Hematopoietic multipotent progenitor cell treated with erythropoietin and hydrocortisone succinate and interleukin-3 and kit ligand, for 4 days (in vitro differentiated cells): ENCODE results near the gene ELP4.

Source experiments
- DNase-seq: peaks from one replicate; pipeline ENCODE4 v3.0.0-alpha.2; 2015

ELP4 gene

DNA sequence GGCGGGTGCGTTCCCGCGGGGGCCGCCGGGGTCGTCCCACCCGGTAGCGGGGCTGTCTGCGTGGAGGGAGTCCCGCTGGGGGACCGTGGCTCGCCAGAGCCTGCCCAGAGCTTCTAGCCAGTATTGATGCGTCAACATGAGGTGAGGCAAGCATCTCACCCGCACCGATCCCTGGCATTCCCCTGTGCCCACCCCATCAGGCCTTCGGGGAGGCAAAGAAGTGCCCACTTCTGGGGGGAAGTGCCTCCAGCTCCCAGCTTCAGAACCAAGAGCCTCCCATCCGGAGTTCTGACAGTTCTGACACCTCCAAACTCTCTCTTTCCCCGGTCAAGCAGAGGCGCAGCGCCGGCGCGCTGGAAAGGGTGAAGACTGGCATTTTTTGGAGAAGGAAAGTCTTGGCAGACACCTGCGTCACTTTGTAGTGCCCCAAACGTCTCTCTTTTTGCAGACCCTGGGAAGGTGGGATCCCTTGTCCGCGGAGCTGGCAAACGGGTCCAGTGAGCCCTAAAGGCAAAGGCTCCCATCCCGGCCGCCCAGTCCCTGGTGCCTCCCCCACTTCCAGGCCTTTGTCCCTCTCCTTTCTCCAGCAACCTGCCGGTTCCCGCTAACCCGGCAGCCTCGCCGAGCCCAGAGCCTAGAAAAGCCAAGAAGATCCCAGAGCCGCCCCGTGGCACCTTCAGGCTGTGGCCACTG, 304.8 kb downstream of the ELP4 start:
- no peak for DNase-seq

DNA sequence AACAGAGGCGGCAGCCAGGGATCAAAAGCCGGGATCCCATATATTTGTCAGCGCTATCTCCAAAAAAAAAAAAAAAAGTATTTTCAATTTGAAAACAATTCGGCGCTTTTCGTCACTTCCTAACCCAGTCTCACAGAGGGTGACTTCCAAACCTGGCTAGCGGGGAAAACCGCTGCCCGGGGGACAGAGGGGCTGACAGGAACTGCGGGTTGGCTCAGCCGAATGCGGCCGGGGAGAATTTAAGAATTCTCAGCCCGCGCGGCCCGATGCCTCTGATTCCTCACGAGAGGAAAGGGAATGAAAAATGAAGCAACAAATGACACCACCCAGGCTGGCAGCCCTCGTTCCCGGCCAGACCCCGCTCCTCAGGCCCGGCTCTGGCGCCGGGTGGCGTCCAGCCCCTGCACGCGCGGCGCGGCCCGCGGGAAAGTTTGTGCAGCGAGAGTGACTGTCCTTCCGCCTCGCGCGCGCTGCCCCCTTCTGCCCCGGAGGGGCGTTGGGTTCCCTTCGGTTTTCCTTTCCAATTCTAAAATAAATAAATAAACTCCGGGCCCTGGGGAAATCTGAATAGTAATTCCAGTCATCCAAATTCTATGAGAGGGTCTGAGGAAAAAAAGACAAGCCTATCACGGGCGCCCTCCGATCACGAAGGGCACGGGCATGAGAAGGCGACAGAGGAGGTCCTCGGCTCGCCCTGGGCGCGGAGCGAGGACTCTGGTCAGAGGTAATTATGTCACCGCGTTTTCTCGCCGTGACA, 306.3 kb downstream of the ELP4 start:
- no peak for DNase-seq

DNA sequence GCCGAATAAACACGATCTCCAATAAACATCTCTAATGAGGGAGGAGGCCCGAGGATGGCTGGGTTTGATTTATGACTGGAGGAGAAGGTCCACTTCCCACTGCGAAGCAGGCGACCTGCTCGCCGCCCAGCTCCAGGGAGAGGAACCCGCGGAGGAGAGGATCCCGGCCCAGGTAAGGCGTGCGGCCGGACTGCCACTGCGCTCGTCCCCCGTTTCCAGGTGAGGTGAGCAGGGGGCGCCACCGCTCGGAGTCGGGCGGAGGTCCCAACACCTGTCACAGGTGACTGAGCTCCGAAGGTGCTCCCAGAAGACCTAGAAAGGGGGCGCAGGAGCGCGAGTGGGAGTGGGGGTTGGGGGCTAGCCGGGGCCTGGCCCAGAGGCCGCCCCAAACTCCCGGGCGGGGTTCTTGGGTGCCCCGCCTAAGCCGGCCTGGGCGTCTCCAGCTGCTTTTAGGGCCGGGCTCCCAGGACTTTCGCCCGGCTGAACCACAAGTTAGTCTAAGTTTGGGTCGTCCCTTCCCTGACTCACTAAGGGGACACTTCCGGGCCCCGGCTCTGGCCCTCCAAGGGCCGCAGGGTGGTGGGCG, 307.0 kb downstream of the ELP4 start:
- no peak for DNase-seq

DNA sequence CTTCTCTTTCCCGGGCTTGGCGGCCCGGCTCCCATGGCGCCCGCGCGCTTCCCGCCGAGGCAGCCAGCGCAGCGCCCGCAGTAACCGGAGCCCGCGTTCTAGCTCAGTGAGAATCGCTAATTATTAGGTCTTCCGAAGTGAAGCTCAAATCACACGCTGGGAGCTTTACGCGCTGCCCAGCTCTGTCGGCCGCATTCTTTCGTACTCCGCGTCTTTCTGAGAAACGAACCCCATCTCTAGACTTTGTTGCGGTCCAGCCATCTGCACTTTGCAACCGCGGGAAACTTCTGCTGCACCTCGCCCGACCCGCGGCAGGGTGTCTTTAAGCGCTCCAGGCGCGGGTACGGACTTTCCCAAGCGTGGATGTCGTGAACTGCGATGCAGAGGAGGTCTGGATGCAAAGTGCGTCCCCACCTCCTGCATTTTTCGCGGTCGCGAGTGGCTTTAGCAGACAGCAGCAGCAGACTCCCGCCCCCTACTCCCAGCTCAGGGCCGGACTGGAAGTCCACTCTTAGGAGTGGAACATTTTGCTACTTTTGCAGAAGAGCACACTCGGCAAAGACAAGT, 307.6 kb downstream of the ELP4 start:
- no peak for DNase-seq

DNA sequence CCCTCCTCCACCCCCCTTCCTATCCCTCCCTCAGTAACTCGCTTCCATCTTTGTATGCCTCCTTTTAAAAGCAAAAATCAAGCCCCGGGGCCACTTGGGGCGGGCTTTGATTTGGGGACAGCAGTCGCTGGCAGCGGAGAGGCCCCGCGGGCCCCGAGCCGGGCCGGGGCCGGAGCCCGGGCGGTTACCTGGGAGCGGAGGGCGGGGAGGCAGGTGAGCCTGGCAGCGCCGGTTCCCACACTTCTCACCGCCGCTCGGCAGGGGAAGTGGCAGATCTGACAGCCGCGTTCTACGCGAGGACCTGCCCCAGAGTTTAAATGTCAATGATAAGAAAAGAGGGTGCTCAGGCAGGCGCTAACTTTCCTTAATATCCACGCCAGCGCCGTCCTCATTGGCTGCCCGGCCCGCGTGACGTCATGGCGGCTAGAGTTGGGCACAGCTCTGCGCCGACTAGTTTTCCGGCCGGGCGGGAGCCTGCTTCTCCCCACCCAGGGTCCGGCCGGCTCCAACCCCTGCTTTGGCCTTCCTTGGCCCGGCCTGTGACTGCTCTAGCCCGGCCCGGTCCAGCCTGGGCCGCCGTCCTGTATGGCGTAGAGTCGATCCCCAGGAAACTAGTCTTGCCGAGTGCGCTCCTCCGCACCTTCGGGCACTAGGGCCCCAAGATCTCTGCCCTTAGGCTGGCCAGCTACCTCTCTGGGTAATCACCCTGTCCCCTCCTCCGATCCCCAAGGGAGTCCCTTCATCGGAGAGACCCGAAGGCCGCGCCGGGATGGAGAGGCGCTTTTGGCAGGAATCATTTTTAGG, 308.3 kb downstream of the ELP4 start:
- DNase-seq, result no peak

DNA sequence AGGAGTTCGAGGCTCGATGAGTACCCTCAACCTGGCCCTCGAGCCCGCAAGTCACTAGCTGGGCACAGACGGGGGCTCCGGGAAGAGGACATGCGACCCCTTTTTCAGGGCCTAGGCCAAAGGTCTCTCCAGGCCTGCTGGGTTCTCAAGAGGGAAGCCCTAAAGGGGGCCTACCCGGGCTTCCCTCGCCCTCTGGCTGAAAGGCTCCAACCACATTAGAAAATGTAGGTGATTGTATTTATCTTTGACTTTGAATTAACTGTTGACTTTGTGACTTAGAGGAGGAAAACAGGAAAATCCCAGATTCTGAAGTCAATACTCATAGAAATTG, 308.8 kb downstream of the ELP4 start:
- no peak for DNase-seq

DNA sequence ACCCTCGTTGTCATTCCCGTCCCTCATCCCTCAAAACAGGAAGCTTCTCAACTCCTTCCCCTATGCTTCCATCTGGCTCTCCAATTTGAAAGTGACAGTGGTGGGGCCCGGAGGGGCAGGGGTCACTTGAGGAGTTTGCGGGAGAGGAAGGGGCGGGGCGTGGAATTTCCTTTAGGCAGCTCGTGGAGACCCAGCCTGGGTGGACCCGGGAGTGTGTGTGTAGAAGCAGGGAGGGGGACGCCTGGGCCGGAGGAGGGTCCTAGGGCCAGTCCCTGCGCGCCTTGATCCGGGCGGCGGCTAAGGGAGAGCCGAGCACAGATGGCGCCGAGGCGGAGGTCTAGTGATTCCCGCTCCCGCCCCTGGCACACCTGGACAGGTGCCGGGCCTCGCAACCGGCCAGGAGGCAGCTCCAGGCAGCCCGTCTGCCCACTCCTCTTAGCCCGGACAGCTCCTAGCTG, 309.3 kb downstream of the ELP4 start:
- DNase-seq, result no peak

DNA sequence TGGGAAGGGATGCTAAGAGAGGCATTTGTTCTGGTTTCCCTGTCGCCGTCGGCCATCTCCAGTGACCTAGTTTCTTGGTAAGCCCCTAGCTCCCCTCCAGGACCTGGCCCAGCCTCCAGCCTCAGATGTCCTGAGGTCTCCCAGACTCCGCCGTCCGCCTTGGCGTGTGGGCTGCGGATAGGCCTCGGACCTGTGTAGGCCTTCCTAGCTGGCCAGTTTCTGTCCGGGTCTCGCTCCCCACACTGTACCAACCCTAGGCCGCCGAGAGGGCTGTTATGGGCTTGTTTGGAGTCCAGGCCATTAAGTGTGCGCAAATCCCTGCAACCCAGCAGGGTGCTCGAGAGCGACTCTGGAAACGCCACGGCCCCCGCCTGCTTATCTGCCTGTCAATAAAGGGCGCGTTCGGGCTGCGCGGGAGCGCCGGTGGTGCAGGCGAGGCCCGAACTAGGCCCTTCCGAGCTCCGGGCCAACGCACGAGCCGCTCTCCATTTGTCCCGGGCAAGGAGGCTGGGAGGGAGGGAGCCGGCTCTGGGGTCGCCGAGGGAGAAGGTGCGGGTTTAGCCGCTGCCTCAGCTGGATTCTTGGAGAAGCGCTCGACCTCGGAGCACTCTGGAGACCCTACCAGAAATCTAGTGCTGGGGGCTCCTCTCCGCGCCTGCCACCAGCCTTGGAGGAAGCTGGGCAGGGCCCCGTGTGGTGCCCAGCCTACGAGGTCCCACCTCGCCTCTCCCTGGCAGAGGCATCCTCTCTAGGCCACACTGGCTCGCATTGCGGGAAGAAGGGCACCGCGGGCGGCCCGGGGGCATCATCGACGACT, 310.3 kb downstream of the ELP4 start:
- DNase-seq, result no peak

DNA sequence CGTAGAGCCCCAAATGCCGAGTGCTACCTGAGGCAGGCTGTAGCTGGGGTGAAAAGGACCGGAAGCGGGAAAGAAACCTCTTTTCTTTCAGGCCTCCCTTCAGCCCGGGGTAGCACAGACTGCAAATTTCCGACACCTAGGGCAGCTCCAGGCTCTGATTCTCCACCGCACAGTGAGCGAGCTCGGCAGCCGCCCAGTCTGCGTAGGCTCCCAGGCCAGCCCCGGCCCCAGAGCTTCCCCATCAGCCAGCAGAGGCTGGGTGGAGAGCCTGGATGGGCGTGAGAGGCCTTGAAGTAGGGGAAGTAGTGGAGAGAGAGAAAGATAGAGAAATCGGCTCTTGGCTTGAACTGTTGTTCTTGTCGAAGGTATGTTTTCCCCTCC, 310.9 kb downstream of the ELP4 start:
- DNase-seq, result peak; percentile 49

DNA sequence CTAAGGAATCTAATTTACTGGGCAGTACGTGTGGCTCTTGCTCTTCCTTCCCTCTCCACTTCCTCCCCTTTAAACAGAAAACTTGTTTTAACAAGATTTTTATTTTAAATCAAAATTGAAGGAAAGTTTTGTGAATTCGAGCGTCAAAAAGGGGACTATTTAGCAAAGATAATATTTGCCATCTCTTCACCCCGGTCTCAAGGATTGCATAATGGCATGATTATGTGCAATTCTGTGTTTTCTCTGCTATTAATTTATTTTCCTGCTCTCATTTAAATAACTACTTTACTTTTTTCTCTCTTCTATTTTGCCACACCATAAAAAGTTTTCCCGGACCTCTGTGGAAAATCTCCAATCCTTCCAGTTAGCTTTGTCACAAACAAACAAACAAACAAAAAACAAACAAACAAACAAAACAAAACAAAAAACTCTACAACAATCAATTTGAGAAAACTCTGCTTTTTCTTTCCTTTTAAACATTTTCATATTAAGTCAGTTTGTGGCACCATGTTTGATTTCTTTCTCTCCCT, 311.7 kb downstream of the ELP4 start:
- no peak for DNase-seq

DNA sequence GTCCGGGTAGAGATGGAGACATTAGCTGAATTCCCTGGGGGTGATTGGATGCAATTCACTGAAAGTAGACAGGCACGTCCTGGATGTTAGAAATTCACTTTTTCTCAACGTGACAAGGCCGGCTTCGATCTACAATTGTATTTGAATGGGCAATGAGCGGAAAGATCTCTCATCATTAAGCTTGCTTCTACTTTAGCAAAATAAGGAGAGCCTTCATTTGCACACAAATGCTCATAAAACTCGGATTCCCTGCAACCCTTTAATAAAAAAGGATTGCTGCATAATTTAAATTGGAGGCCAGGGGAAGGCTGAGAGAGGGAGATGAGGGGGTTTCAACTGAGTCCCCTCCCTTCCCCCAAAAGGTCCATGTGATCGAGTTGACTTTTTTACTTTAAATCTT, 312.2 kb downstream of the ELP4 start:
- DNase-seq, result no peak

DNA sequence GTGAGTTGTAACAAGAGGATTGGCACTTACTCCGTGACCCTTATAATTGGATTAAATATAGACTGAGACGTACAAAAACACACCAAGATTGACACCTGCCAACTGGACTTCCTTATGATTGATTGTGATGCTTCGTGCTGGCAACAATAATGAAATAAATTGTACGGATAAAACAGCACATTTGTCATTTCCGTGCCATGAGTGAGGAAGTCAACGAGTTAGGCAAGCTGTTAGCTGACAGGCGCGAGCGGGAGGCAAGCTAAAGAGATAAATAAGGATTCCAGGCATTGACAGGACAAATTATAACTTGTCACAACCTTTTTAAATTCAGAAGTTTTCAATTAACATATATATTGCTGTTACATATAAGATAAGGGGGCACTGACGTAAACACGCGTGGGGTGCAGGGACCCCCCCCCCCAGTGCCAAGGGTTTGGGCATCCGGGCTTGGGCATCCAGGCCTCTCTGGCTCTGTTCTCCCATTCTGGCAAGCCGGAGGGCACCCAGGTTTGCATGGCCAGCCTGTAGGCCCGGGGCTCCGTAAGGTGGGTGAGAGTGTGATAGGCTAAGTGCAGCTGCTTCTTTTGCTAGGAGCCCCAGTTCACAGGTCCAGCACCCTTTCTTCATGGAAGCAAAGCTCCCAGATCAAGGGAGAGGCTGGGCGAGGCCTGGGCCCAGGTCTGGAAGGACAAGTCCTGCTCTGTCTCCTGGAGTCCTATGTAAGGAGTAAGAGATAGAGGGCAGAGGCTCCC, 312.8 kb downstream of the ELP4 start:
- DNase-seq, result no peak

DNA sequence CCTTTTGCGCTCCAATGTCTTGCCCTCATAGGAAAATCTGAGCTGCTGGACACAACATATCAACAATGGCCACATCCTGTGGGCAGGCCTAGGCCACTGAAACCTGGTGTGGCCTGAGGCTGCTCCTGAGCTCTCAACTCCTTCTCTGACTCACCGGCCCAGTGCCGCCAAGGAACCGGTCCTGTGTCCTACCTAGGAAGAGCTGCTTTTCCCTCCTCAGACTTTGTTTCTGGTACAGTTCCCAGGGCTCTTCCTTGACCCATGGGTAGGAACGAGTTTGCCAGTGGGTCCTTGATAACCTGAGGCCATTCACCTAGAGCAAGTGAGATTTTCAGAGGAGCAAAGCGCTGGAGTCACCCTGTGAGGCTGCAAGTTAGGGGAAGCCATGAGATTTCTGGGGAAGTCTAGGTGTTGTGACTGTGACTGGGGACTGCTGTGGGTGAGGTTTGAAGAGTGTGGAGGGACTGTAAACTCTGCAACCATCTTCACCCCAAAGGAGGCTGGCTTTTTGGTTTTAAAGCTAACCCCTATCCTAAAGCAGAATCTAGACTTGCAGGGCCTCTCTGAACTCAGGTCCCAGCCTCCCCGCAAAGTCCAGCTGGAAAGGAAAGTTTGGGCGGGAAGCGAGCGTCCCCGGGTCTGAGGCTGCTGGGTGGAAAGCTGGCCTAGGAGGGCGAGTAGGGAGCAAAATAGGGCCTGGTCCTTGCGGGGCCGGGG, 313.5 kb downstream of the ELP4 start:
- no peak for DNase-seq

DNA sequence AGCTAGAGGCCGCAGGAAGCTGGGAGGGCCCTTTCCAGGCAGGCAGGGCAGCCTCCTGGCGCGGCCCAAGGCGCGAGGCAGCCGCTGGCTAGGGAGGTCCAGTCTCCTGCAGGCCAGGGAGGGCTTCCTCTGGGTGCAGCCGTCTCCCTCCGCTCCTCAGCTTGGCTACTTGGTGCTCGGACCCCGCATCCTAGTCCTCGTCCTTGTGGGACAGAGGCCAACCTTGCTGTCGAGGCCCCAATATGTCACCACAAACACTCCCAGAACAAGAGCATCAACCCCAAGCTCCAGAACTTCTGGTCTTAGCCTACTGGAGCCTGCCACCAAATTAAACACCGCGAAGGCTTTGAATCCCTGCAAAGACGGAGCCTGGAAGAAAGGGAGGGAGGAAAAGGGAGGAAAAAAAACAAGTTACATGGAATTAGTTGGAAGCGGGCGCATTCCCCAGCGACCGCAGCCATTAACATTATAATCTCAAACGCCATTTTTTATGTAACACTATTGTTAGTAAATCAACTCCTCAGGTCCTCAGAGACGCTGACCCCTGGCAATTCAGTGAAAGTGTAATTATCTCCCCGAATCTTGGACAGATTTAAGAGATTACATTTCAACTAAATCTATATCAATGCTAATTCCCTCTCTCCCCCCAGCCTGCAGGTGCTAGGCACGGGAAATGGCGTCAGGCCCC, 314.2 kb downstream of the ELP4 start:
- DNase-seq, result no peak

DNA sequence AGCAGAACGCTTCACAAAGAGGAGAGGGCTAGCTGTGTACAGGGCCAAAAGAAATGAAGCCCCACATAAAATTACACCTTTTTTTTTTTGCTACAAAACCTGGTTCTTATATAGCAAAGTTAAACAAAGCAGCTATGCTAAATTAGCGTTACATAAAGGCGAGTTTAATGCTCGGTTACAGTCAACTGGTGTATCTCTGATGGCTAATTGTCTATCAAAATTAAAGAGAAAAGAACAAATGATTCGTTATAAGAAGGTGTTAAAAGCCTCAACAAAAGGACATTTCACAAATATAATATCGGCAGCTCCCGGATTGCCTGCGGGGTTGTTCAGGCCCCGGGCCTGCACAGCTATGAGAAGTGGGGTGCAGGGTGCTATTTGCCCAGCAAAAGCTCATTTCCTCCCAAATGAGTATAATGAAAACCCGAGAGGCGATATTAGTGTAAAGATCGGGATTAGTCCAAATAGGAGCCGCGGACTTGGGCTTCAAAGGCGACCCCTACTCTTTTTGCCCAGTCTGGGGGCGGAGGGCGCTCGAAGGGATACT, 314.8 kb downstream of the ELP4 start:
- DNase-seq, result no peak

DNA sequence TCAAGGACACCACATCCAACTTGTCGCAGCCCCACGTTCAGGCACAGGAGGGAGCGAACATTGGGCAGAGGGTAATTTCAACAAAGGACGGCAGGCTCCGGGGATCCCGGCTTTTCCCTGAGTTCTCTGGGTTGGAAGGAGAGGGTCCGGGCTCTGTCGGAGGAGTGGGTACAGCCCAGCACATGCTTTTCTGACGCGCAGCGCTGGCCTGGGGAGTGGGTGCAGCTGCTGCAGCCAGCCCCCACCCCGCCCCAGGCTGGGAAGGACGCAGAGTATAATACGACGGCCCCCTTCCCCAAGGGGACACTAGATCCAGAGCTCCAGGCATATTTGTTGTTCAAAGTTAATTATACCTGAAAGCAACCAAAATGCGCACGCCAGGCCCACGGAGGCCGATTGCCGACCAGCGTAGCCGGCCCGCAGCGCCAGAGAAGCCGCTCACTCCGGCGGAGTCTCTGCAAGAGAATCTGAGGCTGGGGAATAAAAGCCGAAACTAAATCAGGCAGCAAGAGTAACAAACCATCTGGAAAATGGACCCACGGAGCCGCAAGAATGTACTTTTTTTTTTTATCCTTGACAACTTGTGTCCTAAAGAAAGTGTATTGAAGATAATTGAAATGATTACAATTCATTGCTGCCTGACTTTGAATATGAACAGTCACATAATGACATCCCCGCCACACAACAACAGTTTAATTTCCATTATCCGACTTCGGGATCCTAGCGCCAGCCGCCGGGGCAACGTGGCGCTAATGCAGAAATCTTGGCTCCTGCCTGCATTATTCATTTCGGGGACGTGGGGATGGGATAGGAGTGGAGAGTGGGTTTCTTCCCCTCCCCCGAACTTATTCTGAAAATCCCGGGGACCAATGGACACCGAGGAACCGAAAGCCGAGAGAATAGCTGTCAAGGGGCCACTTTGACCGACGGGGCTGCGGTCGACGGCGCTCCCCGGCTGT, 315.6 kb downstream of the ELP4 start:
- DNase-seq, result no peak

DNA sequence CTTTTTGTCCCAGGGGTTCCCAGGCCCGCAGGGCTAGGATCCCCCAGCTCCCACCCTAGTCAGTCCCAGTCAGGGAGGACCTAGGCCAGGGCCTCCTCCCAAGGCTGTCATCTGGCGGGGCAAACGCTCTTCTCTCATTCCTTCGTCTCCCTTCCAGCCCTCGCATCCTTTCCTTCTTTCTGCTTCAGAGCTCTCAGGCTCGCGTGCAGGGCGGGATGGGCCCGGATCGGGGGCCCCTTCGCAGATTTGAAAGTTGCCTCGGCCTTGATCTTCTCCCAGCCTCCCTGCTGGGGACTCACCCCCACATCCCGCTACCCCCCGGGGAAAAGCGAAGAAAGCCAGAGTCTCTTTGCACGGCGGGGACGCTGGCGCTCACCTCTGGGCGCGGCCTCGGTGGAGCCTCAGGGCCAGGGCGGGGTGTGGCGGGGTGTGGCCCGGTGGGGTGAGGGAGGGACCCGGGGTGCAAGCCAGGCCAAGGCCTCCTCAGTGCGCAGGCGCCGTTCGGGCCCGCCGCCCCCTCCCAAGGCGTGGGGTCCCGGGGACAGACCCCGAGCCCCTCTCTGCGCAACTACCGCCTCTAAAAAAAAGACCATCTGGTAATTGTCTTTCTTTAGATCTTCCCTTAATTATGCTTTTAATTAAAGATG, 316.4 kb downstream of the ELP4 start:
- DNase-seq, result no peak
